Left renal cortex interstitium (tissue), 4 donors: ENCODE results near the gene CFP. TPM values are rescaled to one million over a fixed set of nuclear protein-coding genes. Genes with fewer than 3 reads are reported as not detected.

Experiments used
- DNase-seq, 4 donors: peaks; one replicate each; pipeline ENCODE4 v3.0.0-alpha.2; 2013; ENCODE audit warnings: low read depth in 4 of 4, low spot score in 2 of 4, missing footprints in 1 of 4
- polyA plus RNA-seq, 4 donors: library from polyadenylated mRNA; unstranded; fragments of 120-200 nt; gene quantifications; one replicate each; pipeline ENCODE4 v1.2.1, GENCODE V29; 2013; ENCODE audit not compliant: insufficient read length in 4 of 4

The CFP gene
- polyA plus RNA-seq, 4 donors, result 1.2 to 2.2 (median 1.7) TPM

DNA sequence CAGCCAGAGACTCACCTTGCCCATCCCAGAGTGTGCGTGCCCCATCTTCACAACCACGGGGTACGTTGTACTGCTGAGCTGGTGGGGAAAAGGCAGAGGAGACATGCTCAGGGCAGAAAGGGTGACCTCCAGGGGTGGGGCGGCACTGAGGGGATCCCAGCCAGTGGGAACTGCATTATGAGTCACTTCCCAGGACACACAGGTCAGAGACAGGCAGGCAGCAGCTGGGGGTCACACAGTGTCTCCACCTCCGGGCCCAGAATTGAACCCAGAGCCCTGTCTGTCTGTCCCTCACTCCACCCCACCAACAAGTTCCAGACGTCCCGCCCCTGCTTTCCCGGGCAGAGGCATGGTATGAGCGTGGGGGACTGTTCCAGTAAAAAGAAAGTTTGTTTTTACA lies 52.3 kb downstream of the CFP start:
- no peak for DNase-seq

DNA sequence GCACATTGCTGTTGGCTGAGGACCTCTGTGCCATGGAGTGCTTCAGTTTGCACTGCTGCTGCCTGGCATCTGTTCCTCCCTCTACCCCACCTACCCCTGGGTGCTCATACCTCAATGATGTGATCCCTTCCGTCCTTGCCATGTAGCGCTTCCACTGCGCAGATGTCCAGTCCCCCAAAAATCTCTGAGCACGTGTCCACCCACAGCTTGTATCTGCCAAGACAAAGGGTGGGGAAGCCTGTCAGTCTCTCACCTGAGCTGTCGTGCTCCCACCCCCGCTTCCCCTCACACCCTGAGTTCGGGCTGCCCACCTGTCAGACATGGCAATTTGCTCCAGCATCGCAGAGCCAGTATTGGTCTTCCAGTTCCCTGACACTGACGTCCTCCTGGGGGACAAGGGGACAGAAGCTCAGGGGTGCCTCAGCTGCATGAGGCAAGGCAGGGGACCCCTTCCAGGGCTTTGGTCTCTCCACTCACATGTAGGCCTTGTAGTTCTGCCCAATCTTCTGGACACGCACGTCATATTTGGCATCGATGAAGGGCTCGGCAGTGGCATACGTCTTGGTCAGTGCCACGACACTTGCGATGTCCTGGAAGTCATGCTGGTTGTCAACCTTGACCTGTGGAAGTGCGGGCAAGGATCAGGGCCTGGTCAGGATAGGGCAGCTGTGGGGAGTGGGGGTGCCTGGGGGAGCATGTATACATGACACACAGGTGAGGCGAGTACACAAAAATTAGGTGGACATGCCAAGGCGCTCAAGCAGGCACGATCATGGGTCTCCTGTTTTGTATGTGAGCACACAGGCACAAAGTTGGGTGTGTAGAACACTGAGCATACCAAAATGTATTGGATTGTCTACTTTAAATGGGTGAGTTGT lies 53.5 kb downstream of the CFP start:
- no peak for DNase-seq

DNA sequence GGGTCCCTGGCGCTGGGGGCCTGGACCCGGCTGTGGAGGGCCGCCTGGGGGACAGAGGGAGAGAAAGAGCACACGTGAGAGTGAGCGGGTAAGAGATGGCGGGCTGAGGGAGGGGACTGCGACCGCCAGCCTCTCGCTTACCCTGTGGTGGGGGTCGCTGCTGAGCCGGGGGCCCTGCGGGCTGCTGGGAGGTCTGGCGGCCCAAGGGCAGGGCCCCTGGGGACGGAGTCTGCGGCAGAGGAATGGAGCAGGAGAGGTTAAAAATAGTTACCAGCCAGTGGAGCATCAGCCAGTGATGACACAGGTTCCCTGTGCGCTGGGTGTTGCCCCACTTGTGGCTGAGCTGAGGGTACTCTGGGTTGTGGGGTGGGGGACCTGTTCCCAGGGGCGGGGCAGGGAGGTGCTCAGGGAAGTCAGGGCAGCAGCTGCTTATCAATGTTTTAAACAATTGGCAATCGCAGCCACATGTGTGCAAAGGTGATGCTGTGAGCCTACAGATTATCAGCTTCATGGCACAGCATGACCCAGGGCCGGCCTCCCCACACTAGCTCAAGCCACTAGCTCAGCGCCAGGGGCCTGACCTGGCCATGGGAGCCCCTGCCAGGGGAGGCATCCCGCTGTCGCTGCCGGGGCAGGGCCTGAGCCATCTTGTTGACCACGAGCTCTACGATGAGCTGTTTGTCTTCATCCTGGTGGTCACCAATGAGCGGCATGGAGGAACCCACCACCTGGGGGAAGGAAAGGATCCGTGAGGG lies 55.0 kb downstream of the CFP start:
- no peak for DNase-seq

DNA sequence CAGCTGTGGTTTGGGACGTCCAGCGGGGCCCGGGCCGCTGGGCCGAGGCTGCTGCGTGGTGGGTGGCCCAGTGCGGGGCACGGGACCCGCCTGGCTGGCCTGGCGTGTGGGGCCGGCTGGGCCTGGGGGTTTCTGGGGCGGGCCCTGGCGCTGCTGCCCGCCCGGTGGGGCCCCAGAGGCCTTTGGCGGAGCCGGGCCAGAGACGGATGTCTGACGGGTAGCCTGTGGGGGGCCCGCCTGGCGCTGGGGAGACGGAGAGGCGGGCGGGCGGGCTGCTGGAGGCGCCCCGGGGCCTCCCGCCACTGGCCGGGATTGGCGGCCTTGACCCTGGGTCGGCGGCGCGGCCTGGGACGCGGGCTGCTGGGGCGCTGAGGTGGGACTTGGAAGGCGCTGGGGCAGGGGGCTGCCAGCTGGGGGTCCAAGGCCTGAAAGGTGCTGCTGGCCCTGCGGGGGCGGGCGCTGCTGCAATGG lies 55.6 kb downstream of the CFP start:
- no peak for DNase-seq

DNA sequence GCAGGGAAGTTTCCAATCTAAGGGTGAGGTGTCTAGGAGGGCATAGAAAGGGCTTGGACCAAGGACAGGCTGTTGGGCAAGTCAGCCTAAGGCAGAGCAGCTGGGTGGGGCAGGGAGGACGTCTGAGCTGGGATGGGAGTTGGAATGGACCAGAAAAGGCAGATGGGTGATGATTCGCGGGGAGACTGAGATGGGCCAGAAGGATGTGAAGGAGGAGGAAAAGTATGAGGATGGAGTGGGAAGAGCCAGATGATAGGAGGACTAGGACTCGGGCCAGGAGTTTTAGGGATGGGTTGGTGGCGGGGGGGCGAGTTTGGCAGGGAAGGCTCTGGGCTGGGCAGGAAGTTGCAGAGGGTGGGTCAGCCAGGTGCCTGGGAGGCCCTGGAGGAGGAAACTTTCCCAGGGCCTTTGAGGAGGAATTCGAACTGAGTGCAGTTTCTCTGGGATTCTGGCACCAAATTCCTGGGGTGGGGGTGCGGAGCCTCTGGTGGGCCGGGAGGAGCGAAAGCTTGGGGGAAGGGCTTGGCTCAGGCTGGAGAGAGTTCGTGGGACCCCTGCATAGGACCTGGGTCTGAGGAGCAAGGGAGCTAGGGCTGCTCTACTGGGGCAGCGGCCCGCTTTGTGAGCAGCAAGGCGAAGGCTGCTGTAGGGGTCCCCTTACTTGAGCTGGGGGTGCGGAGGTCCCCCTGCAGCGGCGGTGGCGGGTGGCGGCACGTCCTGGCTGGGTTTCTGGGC lies 56.2 kb downstream of the CFP start:
- peak in 1 of 4 donors; percentile 67 for DNase-seq

Other genes starting within 250 kb of the CFP start
- gene ZNF41, start 146.7 kb downstream of the CFP start, polyA plus RNA-seq, result 10 to 100 TPM; 11.9 to 13.6 (median 13.0) TPM
- gene ARAF, start 68.7 kb downstream of the CFP start, polyA plus RNA-seq, result 10 to 100 TPM; 56.7 to 73.8 (median 65.1) TPM
- gene TIMP1, start 47.5 kb downstream of the CFP start, polyA plus RNA-seq, result 100 to 1,000 TPM in 1 of 4 donors, 10 to 100 TPM in 3; 68.5 to 119 (median 75.9) TPM
- 1 to 10 TPM; 5.3 to 6.5 (median 5.9) TPM for gene SYN1, start 10.1 kb downstream of the CFP start, polyA plus RNA-seq
- 10 to 100 TPM; 25.8 to 36.8 (median 31.3) TPM for gene ELK1, start 20.6 kb upstream of the CFP start, polyA plus RNA-seq
- 100 to 1,000 TPM; 102 to 122 (median 118) TPM for gene UXT, start 29.2 kb upstream of the CFP start, polyA plus RNA-seq
- gene ZNF81, start 207.0 kb upstream of the CFP start, polyA plus RNA-seq, result 1 to 10 TPM; 6.1 to 9.0 (median 7.9) TPM